ENCODE results near the gene SYNDIG1L. TPM values are rescaled to one million over a fixed set of nuclear protein-coding genes. Genes with fewer than 3 reads are reported as not detected.

Gene SYNDIG1L
- total RNA-seq, 1 experiment from 2014 or later, result 0.33 TPM

GRCh38 chr14:74358176-74358829, 67.7 kb downstream of the SYNDIG1L start:
- Histone ChIP-seq H3K27me3 (ENCODE audit: insufficient read depth, low read length) (no peaks in the 10 kb centered on the region), H3K18ac (ENCODE audit: insufficient read length, low read depth, low read length) (no peak overlapping the region), H2AFZ (ENCODE audit: low read length) (no peak overlapping the region), H3K4ac (ENCODE audit: low read depth, low read length) (no peak overlapping the region), H3K4me2 (ENCODE audit: insufficient read depth, insufficient read length, low read length) (no peak overlapping the region), H3K56ac (ENCODE audit: insufficient read length, low read depth, low read length) (no peak overlapping the region), H2AK5ac (ENCODE audit: insufficient read length, low read length) (no peak overlapping the region), H2BK5ac (ENCODE audit: insufficient read length, low read length) (no peak overlapping the region), H4K20me1 (ENCODE audit: control insufficient read depth, insufficient read depth, insufficient read length) (no peaks in the 10 kb centered on the region), H2BK20ac (ENCODE audit: low read depth, low read length, poor library complexity, severe bottlenecking) (no peak overlapping the region), H4K91ac (ENCODE audit: insufficient read length, low read depth, low read length) (no peak overlapping the region), H3K14ac (ENCODE audit: insufficient read depth, low read length) (no peak overlapping the region), H3K79me2 (ENCODE audit: insufficient read depth, low read length) (peaks cover 36% of the 10 kb centered on the region; the same call in 1 of the 2 replicates), H3T11ph (ENCODE audit: low read length) (no peak overlapping the region), H3K9ac (ENCODE audit: extremely low read depth, insufficient read length, low read length) (no peak overlapping the region), H3K9me3 (ENCODE audit: control insufficient read depth, low read depth, low read length) (no peaks in the 10 kb centered on the region), H3K27ac (ENCODE audit: insufficient read length, low read depth, low read length) (no peak overlapping the region), H2BK120ac (ENCODE audit: low read depth, low read length, poor library complexity, severe bottlenecking) (no peak overlapping the region), H3K79me1 (ENCODE audit: insufficient read depth, low read depth, low read length, poor library complexity, severe bottlenecking) (peaks cover 3% of the 10 kb centered on the region), H2BK15ac (ENCODE audit: low read depth, low read length) (no peak overlapping the region), H3K4me1 (ENCODE audit: insufficient read depth, low read length) (peaks cover 3% of the 10 kb centered on the region; the same call in 1 of the 2 replicates), H3K23me2 (ENCODE audit: insufficient read length, low read depth, low read length, poor library complexity, severe bottlenecking) (no peaks in the 10 kb centered on the region), H2BK12ac (ENCODE audit: insufficient read length, low read depth, low read length) (no peak overlapping the region), H4K8ac (replicated peaks; ENCODE audit: insufficient read length, low read depth, low read length) (no peak overlapping the region), H4K5ac (ENCODE audit: insufficient read length, low read depth, low read length) (no peak overlapping the region), H3K23ac (ENCODE audit: insufficient read length, low read depth, low read length) (no peak overlapping the region)
- Mint-ChIP-seq H3K36me3 (ENCODE audit: insufficient read depth in 1 of 3, low read depth in 3 of 3) (peaks cover 34 to 65% (median 40%) of the 10 kb centered on the region in 3 experiments), H3K27me3 (ENCODE audit: low read depth) (no peaks in the 10 kb centered on the region), H3K4me1 (peaks cover 38 to 50% of the 10 kb centered on the region in 2 experiments), H3K27ac (peak overlapping the region in 2 of 3 experiments; percentile 85 to 94; a peak in 3 of 7 replicates), H3K9me3 (no peaks in the 10 kb centered on the region), H3K4me3 (no peak overlapping the region)
- no peak for DNase-seq
- WGBS (ENCODE audit: extremely low coverage, insufficient read length, low lambda C conversion rate), result no CpG with 5 or more reads among the region's 17 CpGs
- no peak for TF ChIP-seq CTCF (conservative IDR thresholded peaks at IDR 0.05)
